ENCODE data around the gene ERC1. TPM values are rescaled to one million over a fixed set of nuclear protein-coding genes. Genes with fewer than 3 reads are reported as not detected.
A peak's percentile ranks its signal among the peaks of the same experiment; 100 is the strongest.

Gene ERC1
- total and polyA plus RNA-seq, 12 donors = 6.5 to 67.5 (median 47.5) TPM

GRCh38 chr12:1527789-1528188, 536.8 kb downstream of the ERC1 start:
- no peaks in the 10 kb centered on the region for H3K36me3 ChIP-seq
- H3K4me1 ChIP-seq = peaks cover 0 to 15% (median 5%) of the 10 kb centered on the region in 9 donors
- peaks cover 9 to 81% (median 57%) of the 10 kb centered on the region in 7 donors for H3K27me3 ChIP-seq
- DNase-seq (no peak), ATAC-seq (no peak)
- WGBS, 2 donors = 67 to 71% methylated on average over 4 of the region's 4 CpGs
- TF ChIP-seq CTCF (IDR thresholded peaks at IDR 0.05) = no peak
- H3K4me3 ChIP-seq = no peak overlapping the region
- intact Hi-C loops (cut with DNase I) = no loop called here
- H3K9me3 ChIP-seq = no peaks in the 10 kb centered on the region
- H3K27ac ChIP-seq = no peak overlapping the region

- Histone ChIP-seq H3K27me3 (peaks cover 9 to 85% (median 52%) of the 10 kb centered on the region in 7 donors), H3K36me3 (no peaks in the 10 kb centered on the region), H3K27ac (no peak overlapping the region), H3K4me3 (no peak overlapping the region), H3K4me1 (peaks cover 0 to 22% (median 5%) of the 10 kb centered on the region in 9 donors), H3K9me3 (no peaks in the 10 kb centered on the region)
- TF ChIP-seq CTCF (IDR thresholded peaks at IDR 0.05) = no peak
- DNase-seq (no peak), ATAC-seq (no peak)
- 97 to 100% methylated on average over 3 of the region's 3 CpGs for WGBS, 2 donors
- intact Hi-C loops (cut with DNase I) = no loop called here
Measured at GRCh38 chr12:1528791-1529190, 537.8 kb downstream of the ERC1 start.

- Histone ChIP-seq H3K9me3 (no peaks in the 10 kb centered on the region), H3K27ac (no peak overlapping the region), H3K4me1 (peaks cover 0 to 26% (median 5%) of the 10 kb centered on the region in 9 donors), H3K4me3 (peak overlapping the region; percentile 12 to 57 (median 52)), H3K36me3 (no peaks in the 10 kb centered on the region), H3K27me3 (peaks cover 9 to 86% (median 52%) of the 10 kb centered on the region in 7 donors)
- ATAC-seq (no peak), DNase-seq (no peak)
- intact Hi-C loops (cut with DNase I) = no loop called here
- 68 to 74% methylated on average over 11 of the region's 11 CpGs for WGBS, 2 donors
- TF ChIP-seq CTCF (IDR thresholded peaks at IDR 0.05) = no peak
Measured at GRCh38 chr12:1529228-1529861, 538.3 kb downstream of the ERC1 start.

GRCh38 chr12:1529862-1530591, 539.0 kb downstream of the ERC1 start:
- no peak for TF ChIP-seq CTCF (IDR thresholded peaks at IDR 0.05)
- 3 to 4% methylated on average over 65 to 100 of the region's 101 CpGs for WGBS, 2 donors
- H3K27ac ChIP-seq = no peak overlapping the region
- H3K4me1 ChIP-seq = peaks cover 0 to 26% (median 5%) of the 10 kb centered on the region in 9 donors
- H3K9me3 ChIP-seq = no peaks in the 10 kb centered on the region
- peak; percentile 16 to 50 for DNase-seq
- intact Hi-C loops (cut with DNase I) = no loop called here
- ATAC-seq = peak in 3 of 8 donors; percentile 49 to 81 (median 58)
- H3K4me3 ChIP-seq = peak overlapping the region; percentile 12 to 57 (median 52)
- no peaks in the 10 kb centered on the region for H3K36me3 ChIP-seq
- peaks cover 9 to 89% (median 56%) of the 10 kb centered on the region in 7 donors for H3K27me3 ChIP-seq

Measured in heart right ventricle (tissue), 16 donors.